H9 (cell line): ENCODE measurements around the gene LEMD1. TPM values are rescaled to one million over a fixed set of nuclear protein-coding genes. Genes with fewer than 3 reads are reported as not detected.

Source experiments
- DNase-seq: peaks from one replicate; pipeline ENCODE4 v3.0.0-alpha.2; 2017
- H2AFZ ChIP-seq: one replicate; pipeline ENCODE4 v1.6.1; 2013; ENCODE audit warnings: mild to moderate bottlenecking, low read length, control low read depth, moderate library complexity
- H2AK5ac ChIP-seq: 2 replicates; pipeline ENCODE4 v1.6.1; 2013; ENCODE audit warnings: low read length, control low read depth, mixed read lengths; ENCODE audit not compliant: insufficient read length
- H2BK120ac ChIP-seq: one replicate; pipeline ENCODE4 v1.6.1; 2013; ENCODE audit warnings: low read depth, mild to moderate bottlenecking, low read length, control low read depth, inconsistent platforms; ENCODE audit not compliant: poor library complexity, severe bottlenecking
- H2BK12ac ChIP-seq: 2 replicates; pipeline ENCODE4 v1.6.1; 2013; ENCODE audit warnings: low read length, control low read depth, mixed read lengths, low read depth; ENCODE audit not compliant: insufficient read length
- H2BK15ac ChIP-seq: 2 replicates; pipeline ENCODE4 v1.6.1; 2013; ENCODE audit warnings: low read depth, low read length, control low read depth
- H2BK20ac ChIP-seq: one replicate; pipeline ENCODE4 v1.6.1; 2013; ENCODE audit warnings: low read depth, mild to moderate bottlenecking, low read length, control low read depth, inconsistent platforms; ENCODE audit not compliant: poor library complexity, severe bottlenecking
- H2BK5ac ChIP-seq: 2 replicates; pipeline ENCODE4 v1.6.1; 2013; ENCODE audit warnings: low read length, control low read depth, mixed read lengths; ENCODE audit not compliant: insufficient read length
- H3K14ac ChIP-seq: 2 replicates; pipeline ENCODE4 v1.6.1; 2013; ENCODE audit warnings: low read length, control low read depth; ENCODE audit not compliant: insufficient read depth
- H3K18ac ChIP-seq: 2 replicates; pipeline ENCODE4 v1.6.1; 2013; ENCODE audit warnings: low read depth, mild to moderate bottlenecking, mixed read lengths, low read length, control low read depth; ENCODE audit not compliant: insufficient read length
- H3K23ac ChIP-seq: 2 replicates; pipeline ENCODE4 v1.6.1; 2013; ENCODE audit warnings: low read length, control low read depth, mixed read lengths, low read depth; ENCODE audit not compliant: insufficient read length
- H3K23me2 ChIP-seq: 2 replicates; pipeline ENCODE4 v1.6.1; 2013; ENCODE audit warnings: low read depth, mild to moderate bottlenecking, mixed read lengths, low read length, control low read depth; ENCODE audit not compliant: insufficient read length, poor library complexity, severe bottlenecking
- H3K27ac ChIP-seq: 2 replicates; pipeline ENCODE4 v1.5.1; 2013; ENCODE audit warnings: low read length, control low read depth, mixed read lengths, low read depth; ENCODE audit not compliant: insufficient read length
- H3K27me3 ChIP-seq: 2 replicates; pipeline ENCODE4 v1.6.1; 2013; ENCODE audit warnings: low read length, control low read depth, inconsistent platforms; ENCODE audit not compliant: insufficient read depth
- H3K4ac ChIP-seq: 2 replicates; pipeline ENCODE4 v1.6.1; 2013; ENCODE audit warnings: low read depth, mild to moderate bottlenecking, control low read depth, inconsistent platforms, low read length, moderate library complexity
- H3K4me1 ChIP-seq: 2 replicates; pipeline ENCODE4 v1.6.1; 2013; ENCODE audit warnings: low read length, control low read depth, inconsistent platforms; ENCODE audit not compliant: insufficient read depth
- H3K4me2 ChIP-seq: 2 replicates; pipeline ENCODE4 v1.6.1; 2013; ENCODE audit warnings: low read length, control low read depth, mixed read lengths; ENCODE audit not compliant: insufficient read length, insufficient read depth
- H3K56ac ChIP-seq: 2 replicates; pipeline ENCODE4 v1.6.1; 2013; ENCODE audit warnings: low read depth, mild to moderate bottlenecking, mixed read lengths, low read length, control low read depth; ENCODE audit not compliant: insufficient read length
- H3K79me1 ChIP-seq: 2 replicates; pipeline ENCODE4 v1.6.1; 2013; ENCODE audit warnings: low read depth, mild to moderate bottlenecking, moderate library complexity, low read length, control low read depth, inconsistent platforms; ENCODE audit not compliant: insufficient read depth, poor library complexity, severe bottlenecking
- H3K79me2 ChIP-seq: 2 replicates; pipeline ENCODE4 v1.6.1; 2013; ENCODE audit warnings: low read length, control low read depth, inconsistent platforms; ENCODE audit not compliant: insufficient read depth
- H3K9ac ChIP-seq: 2 replicates; pipeline ENCODE4 v1.6.1; 2013; ENCODE audit warnings: low read length, control low read depth, mixed read lengths; ENCODE audit not compliant: insufficient read length; ENCODE audit errors: extremely low read depth
- H3K9me3 ChIP-seq: one replicate; pipeline ENCODE4 v1.6.1; 2013; ENCODE audit warnings: low read depth, low read length, inconsistent platforms; ENCODE audit not compliant: control insufficient read depth
- H3T11ph ChIP-seq: one replicate; pipeline ENCODE4 v1.6.1; 2013; ENCODE audit warnings: mild to moderate bottlenecking, low read length, control low read depth, inconsistent platforms
- H4K20me1 ChIP-seq: one replicate; pipeline ENCODE4 v1.6.1; 2013; ENCODE audit not compliant: control insufficient read depth, insufficient read length, insufficient read depth
- H4K5ac ChIP-seq: 2 replicates; pipeline ENCODE4 v1.6.1; 2013; ENCODE audit warnings: low read depth, mild to moderate bottlenecking, mixed read lengths, low read length, control low read depth; ENCODE audit not compliant: insufficient read length
- H4K8ac ChIP-seq: replicated peaks from 2 replicates; pipeline ENCODE4 v1.6.1; 2013; ENCODE audit warnings: low read length, control low read depth, mixed read lengths, low read depth; ENCODE audit not compliant: insufficient read length
- H4K91ac ChIP-seq: 2 replicates; pipeline ENCODE4 v1.6.1; 2013; ENCODE audit warnings: low read depth, mild to moderate bottlenecking, moderate library complexity, mixed read lengths, low read length, control low read depth; ENCODE audit not compliant: insufficient read length
- H3K27ac Mint-ChIP-seq, 3 experiments: 2 replicates in 2 of 3; 3 replicates in 1 of 3; pipeline ENCODE4 v1.8.0; 2020 to 2021; ENCODE audit warnings: mixed read lengths in 3 of 3, mild to moderate bottlenecking in 1 of 3, moderate library complexity in 1 of 3
- H3K27me3 Mint-ChIP-seq: 2 replicates; pipeline ENCODE4 v1.8.0; 2021; ENCODE audit warnings: low read depth, mild to moderate bottlenecking, moderate library complexity, mixed read lengths
- H3K36me3 Mint-ChIP-seq, 3 experiments: 2 replicates in 2 of 3; 3 replicates in 1 of 3; pipeline ENCODE4 v1.8.0; 2020 to 2021; ENCODE audit warnings: low read depth in 3 of 3, mixed read lengths in 3 of 3; ENCODE audit not compliant: insufficient read depth in 1 of 3
- H3K4me1 Mint-ChIP-seq, 2 experiments: 2 replicates each; pipeline ENCODE4 v1.8.0; 2020; ENCODE audit warnings: mixed read lengths in 2 of 2
- H3K4me3 Mint-ChIP-seq, 2 experiments: 2 replicates in 1 of 2; 3 replicates in 1 of 2; pipeline ENCODE4 v1.8.0; 2020 to 2021; ENCODE audit warnings: mild to moderate bottlenecking in 2 of 2, mixed read lengths in 2 of 2, moderate library complexity in 1 of 2
- H3K9me3 Mint-ChIP-seq, 2 experiments: 2 replicates in 1 of 2; 3 replicates in 1 of 2; pipeline ENCODE4 v1.8.0; 2020; ENCODE audit warnings: mild to moderate bottlenecking in 2 of 2, mixed read lengths in 2 of 2, moderate library complexity in 1 of 2
- CTCF ChIP-seq: fragments of 200-600 bp; sonication (generic); conservative IDR thresholded peaks from 3 replicates; pipeline ENCODE4 v1.8.0; 2021; ENCODE audit warnings: antibody characterized with exemption, mild to moderate bottlenecking
- WGBS: extraction: QIAGEN DNeasy Blood & Tissue Kit; methylation state at CpG from one replicate; pipeline ENCODE4 v1.1.7; 2013; ENCODE audit warnings: missing lambda C conversion rate, low lambda C conversion rate, mixed read lengths; ENCODE audit not compliant: insufficient read length; ENCODE audit errors: extremely low coverage; 5-methylcytosine and 5-hydroxymethylcytosine counted together
- total RNA-seq: library from RNA; stranded (reverse); gene quantifications from 2 replicates; pipeline ENCODE4 v1.2.1, GENCODE V29; 2021

LEMD1 gene
- total RNA-seq, 1 experiment from 2014 or later, result 11.8 TPM

DNA sequence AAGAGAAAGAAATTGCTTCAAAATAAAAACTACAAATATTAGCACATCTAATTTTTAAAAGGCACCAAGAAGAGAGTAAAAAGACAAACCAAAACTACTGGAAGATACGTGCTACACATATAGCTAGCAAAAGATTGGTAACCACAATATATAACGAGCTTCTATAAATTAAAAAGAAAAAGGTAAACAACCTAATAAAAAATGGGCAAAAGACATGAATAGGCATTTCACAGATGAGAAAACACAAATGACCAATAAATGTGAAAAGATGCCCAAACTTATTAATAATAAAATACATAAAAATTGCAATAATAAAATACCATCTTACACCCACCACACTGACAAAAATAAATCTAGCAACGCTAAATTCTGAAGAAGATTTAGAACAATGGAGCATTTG lies 26.2 kb downstream of the LEMD1 start:
- H3K23ac ChIP-seq, result no peak overlapping the region
- H3K56ac ChIP-seq, result no peak overlapping the region
- H4K20me1 ChIP-seq, result no peaks in the 10 kb centered on the region
- no peaks in the 10 kb centered on the region for H3K27me3 ChIP-seq
- H3K9ac ChIP-seq, result no peak overlapping the region
- Mint-ChIP-seq H3K27ac (no peak overlapping the region), H3K36me3 (no peaks in the 10 kb centered on the region), H3K4me3 (no peak overlapping the region), H3K27me3 (peaks cover 12% of the 10 kb centered on the region), H3K9me3 (peaks cover 2 to 3% of the 10 kb centered on the region in 2 experiments; a peak in 2 of 5 replicates), H3K4me1 (peaks cover 4 to 5% of the 10 kb centered on the region in 2 experiments; a peak in 3 of 4 replicates)
- no peak for DNase-seq
- H3K14ac ChIP-seq, result no peak overlapping the region
- no peak overlapping the region for H4K5ac ChIP-seq
- H3K79me1 ChIP-seq, result no peaks in the 10 kb centered on the region
- no CpG with 5 or more reads among the region's 3 CpGs for WGBS
- no peak overlapping the region for H3K4me2 ChIP-seq
- H2AFZ ChIP-seq, result no peak overlapping the region
- no peak overlapping the region for H4K91ac ChIP-seq
- no peak overlapping the region for H3K4ac ChIP-seq
- no peaks in the 10 kb centered on the region for H3K23me2 ChIP-seq
- H3K4me1 ChIP-seq, result no peaks in the 10 kb centered on the region
- TF ChIP-seq CTCF, result no peak
- H3T11ph ChIP-seq, result no peak overlapping the region
- no peaks in the 10 kb centered on the region for H3K9me3 ChIP-seq
- H3K27ac ChIP-seq, result no peak overlapping the region
- H4K8ac ChIP-seq, result no peak overlapping the region
- no peak overlapping the region for H2BK20ac ChIP-seq
- no peak overlapping the region for H2BK5ac ChIP-seq
- no peak overlapping the region for H3K18ac ChIP-seq
- H2BK120ac ChIP-seq, result no peak overlapping the region
- no peak overlapping the region for H2AK5ac ChIP-seq
- no peak overlapping the region for H2BK12ac ChIP-seq
- no peaks in the 10 kb centered on the region for H3K79me2 ChIP-seq
- H2BK15ac ChIP-seq, result no peak overlapping the region
